Measurements from ENCODE around the gene LPCAT1.

LPCAT1 gene

DNA sequence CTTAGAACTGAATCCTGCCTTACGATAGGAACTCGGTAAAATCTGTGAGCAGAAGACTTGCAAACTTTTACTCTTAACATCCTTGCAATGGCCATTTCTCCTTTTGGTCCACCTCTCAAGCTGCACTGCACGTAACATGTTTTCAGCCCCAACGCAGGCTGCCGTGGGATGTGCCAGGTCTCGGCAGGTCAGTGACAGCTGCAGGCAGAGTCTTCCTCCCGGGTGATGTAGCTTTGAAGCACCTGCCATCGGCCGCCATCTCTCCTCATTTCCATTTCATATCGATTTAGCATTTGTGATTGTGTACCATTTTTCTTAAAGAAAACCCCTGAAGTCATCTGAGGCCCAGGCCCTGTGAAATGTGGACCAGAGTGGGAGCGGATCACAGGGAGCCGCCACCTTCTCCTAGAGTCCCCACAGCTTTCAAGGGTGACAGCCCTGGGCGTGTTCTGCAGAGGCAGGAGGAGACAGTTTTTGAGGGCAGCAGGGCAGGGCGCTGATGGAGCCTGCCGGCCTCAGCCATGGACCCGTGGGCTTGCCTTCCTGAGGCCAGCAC, 25.8 kb upstream of the LPCAT1 start:
- H3K9me3 ChIP-seq, result no peaks in the 10 kb centered on the region
- no peak for TF ChIP-seq CTCF (IDR thresholded peaks at IDR 0.05; ENCODE audit: low read depth, low read length)
- H3K4me1 ChIP-seq, result no peaks in the 10 kb centered on the region
- no peaks in the 10 kb centered on the region for H3K36me3 ChIP-seq
- H3K4me3 ChIP-seq (ENCODE audit: low read depth, low read length), result no peak overlapping the region
- no peak for DNase-seq
- peaks cover 5% of the 10 kb centered on the region; the same call in 1 of the 2 replicates for H3K27me3 ChIP-seq

DNA sequence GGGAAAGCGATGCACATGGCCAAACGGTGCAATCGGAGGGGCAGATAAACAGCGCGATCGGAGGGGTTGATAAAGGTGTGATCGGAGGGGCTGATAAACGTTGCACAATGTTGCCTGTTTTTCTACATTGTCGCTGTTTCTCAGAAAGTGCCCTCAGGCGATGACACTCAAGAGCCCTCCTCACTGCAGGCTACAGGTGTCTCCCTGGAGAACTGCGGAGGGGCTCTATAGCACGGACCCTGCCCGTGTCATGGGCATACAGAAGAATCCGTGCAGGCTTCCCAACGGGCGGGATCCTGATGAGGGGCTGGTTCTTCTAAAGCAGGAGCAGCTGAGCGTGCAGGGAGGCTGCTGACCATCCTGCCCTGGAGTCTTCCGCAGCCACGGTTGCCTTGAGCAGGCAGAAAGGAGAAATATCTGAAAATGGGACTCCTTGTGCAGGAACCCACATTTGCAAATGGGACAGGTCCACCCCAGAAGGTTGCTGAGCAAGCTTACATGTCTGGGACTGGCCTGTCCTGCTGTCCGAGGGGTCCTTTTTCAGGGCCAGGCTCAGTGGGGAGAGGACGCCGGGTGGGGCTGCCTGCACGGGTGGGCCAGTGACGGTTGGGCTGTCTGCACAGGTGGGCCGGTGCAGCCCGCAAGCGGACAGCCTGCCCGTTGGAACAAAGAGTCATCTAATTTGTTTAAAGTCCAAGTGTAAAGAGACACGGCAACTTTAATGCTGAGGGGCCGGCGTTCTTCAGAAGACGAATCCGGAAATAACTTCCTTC, 25.1 kb upstream of the LPCAT1 start:
- no peak for DNase-seq
- H3K4me1 ChIP-seq, result no peaks in the 10 kb centered on the region
- H3K4me3 ChIP-seq (ENCODE audit: low read depth, low read length), result no peak overlapping the region
- no peak for TF ChIP-seq CTCF (IDR thresholded peaks at IDR 0.05; ENCODE audit: low read depth, low read length)
- H3K36me3 ChIP-seq, result no peaks in the 10 kb centered on the region
- H3K27me3 ChIP-seq, result peaks cover 5% of the 10 kb centered on the region; the same call in 1 of the 2 replicates
- no peaks in the 10 kb centered on the region for H3K9me3 ChIP-seq

DNA sequence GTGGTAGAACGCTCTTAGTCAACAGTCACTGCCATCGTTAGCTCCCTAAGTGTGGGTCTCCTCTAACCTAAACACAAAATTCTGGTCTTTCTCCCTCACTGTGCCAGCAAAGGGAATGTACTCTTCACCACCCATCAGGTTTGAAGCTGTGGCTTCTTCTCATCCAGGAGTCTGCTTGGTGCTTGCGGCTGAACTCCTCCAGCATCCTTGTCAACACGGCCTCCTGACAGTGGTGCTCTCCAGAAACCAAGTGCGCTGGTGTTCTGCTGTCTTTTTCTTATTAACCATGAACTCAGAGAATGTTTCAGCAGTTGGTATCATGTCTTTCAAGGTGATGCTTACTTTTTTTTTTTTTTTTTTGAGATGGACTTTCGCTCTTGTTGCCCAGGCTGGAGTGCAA, 23.9 kb upstream of the LPCAT1 start:
- no peaks in the 10 kb centered on the region for H3K36me3 ChIP-seq
- DNase-seq, result no peak
- H3K4me3 ChIP-seq (ENCODE audit: low read depth, low read length), result no peak overlapping the region
- H3K9me3 ChIP-seq, result no peaks in the 10 kb centered on the region
- H3K27me3 ChIP-seq, result peaks cover 5% of the 10 kb centered on the region; the same call in 1 of the 2 replicates
- H3K4me1 ChIP-seq, result no peaks in the 10 kb centered on the region
- TF ChIP-seq CTCF (IDR thresholded peaks at IDR 0.05; ENCODE audit: low read depth, low read length), result no peak

DNA sequence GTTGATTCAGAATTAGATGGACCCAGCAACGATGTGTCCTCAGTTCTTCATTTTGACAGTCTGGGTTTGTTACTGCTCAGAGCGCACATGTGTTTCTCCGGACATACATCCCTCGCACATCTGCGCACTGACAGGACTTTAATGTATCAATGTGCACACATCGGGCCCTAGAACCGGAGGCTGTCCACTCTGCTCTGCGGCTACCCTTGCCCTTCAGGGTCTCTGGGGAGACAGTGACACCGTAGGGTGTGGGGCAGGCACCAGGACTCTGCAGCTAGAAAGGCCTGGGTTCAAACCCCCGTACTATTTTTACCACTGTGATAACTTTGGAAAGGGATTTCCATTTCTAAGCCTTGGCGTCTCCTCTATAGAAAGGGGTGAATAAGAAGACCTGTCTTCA, 23.5 kb upstream of the LPCAT1 start:
- DNase-seq, result no peak
- H3K27me3 ChIP-seq, result peaks cover 5% of the 10 kb centered on the region; the same call in 1 of the 2 replicates
- TF ChIP-seq CTCF (IDR thresholded peaks at IDR 0.05; ENCODE audit: low read depth, low read length), result no peak
- H3K36me3 ChIP-seq, result no peaks in the 10 kb centered on the region
- no peaks in the 10 kb centered on the region for H3K9me3 ChIP-seq
- no peaks in the 10 kb centered on the region for H3K4me1 ChIP-seq
- H3K4me3 ChIP-seq (ENCODE audit: low read depth, low read length), result no peak overlapping the region

- no peak for TF ChIP-seq CTCF (IDR thresholded peaks at IDR 0.05; ENCODE audit: low read depth, low read length)
- peaks cover 5% of the 10 kb centered on the region; the same call in 1 of the 2 replicates for H3K27me3 ChIP-seq
- H3K36me3 ChIP-seq, result no peaks in the 10 kb centered on the region
- no peak overlapping the region for H3K4me3 ChIP-seq (ENCODE audit: low read depth, low read length)
- H3K4me1 ChIP-seq, result no peaks in the 10 kb centered on the region
- DNase-seq, result no peak
- no peaks in the 10 kb centered on the region for H3K9me3 ChIP-seq
Measured at GRCh38 chr5:1546556-1546955, 22.8 kb upstream of the LPCAT1 start.

- H3K9me3 ChIP-seq, result no peaks in the 10 kb centered on the region
- DNase-seq, result no peak
- H3K36me3 ChIP-seq, result no peaks in the 10 kb centered on the region
- peaks cover 5% of the 10 kb centered on the region; the same call in 1 of the 2 replicates for H3K27me3 ChIP-seq
- TF ChIP-seq CTCF (IDR thresholded peaks at IDR 0.05; ENCODE audit: low read depth, low read length), result no peak
- H3K4me3 ChIP-seq (ENCODE audit: low read depth, low read length), result no peak overlapping the region
- H3K4me1 ChIP-seq, result no peaks in the 10 kb centered on the region
Measured at GRCh38 chr5:1545805-1546355, 22.1 kb upstream of the LPCAT1 start.

Measured in BE2C (cell line).